Stomach (tissue), 9 donors: ENCODE measurements around the gene GABRR3. TPM values are rescaled to one million over a fixed set of nuclear protein-coding genes. Genes with fewer than 3 reads are reported as not detected.

Experiments used
- DNase-seq, 2 donors: peaks; one replicate each; pipeline versions ENCODE4 v3.0.0 to v3.0.0-alpha.2; 2013 to 2019
- H3K27ac ChIP-seq, 5 donors: fragments of 200-600 bp in 4 of 5; sonication (generic) in 4 of 5; one replicate each; pipeline ENCODE4 v1.5.1; 2013 to 2019; ENCODE audit warnings: mild to moderate bottlenecking in 1 of 5, moderate library complexity in 1 of 5
- H3K27me3 ChIP-seq, 3 donors: fragments of 200-600 bp; sonication (generic); one replicate each; pipeline ENCODE4 v1.5.1; 2017 to 2019; ENCODE audit warnings: mixed run types in 1 of 3
- H3K36me3 ChIP-seq, 4 donors: fragments of 200-600 bp; sonication (generic); 1 replicate in 3 of 4; 2 replicates in 1 of 4; pipeline ENCODE4 v1.5.1; 2016 to 2019
- H3K4me1 ChIP-seq, 4 donors: fragments of 200-600 bp; sonication (generic); one replicate each; pipeline ENCODE4 v1.5.1; 2016 to 2019
- H3K4me3 ChIP-seq, 4 donors: fragments of 200-600 bp; sonication (generic) in 3 of 4; one replicate each; pipeline ENCODE4 v1.5.1; 2016 to 2019; ENCODE audit warnings: mild to moderate bottlenecking in 1 of 4
- H3K9me3 ChIP-seq, 4 donors: fragments of 200-600 bp; sonication (generic); one replicate each; pipeline ENCODE4 v1.5.1; 2016 to 2019
- EP300 ChIP-seq: sonication (generic); formaldehyde crosslinking; IDR thresholded peaks from one replicate; pipeline ENCODE4 v1.6.1; 2017; ENCODE audit warnings: antibody characterized with exemption
- POLR2A ChIP-seq, 4 donors: fragments of 450-650 bp; IDR thresholded peaks; one replicate each; pipeline ENCODE4 v1.6.1; 2016; ENCODE audit warnings: antibody characterized with exemption in 4 of 4, control low read depth in 2 of 4, mild to moderate bottlenecking in 1 of 4, moderate library complexity in 1 of 4
- POLR2AphosphoS5 ChIP-seq, 3 donors: sonication (generic); formaldehyde crosslinking; IDR thresholded peaks; one replicate each; pipeline ENCODE4 v1.6.1; 2016; ENCODE audit warnings: antibody characterized with exemption in 3 of 3
- WGBS, 5 donors: extraction: QIAGEN DNeasy Blood & Tissue Kit in 3 of 5; methylation state at CpG; one replicate each; pipeline versions ENCODE4 v1.1.5 to v1.1.7; 2013 to 2018; 5-methylcytosine and 5-hydroxymethylcytosine counted together
- intact Hi-C: fragments of 100-400 bp; cut with DNase I; formaldehyde crosslinking; loops from one replicate; pipeline ENCODE4 v1.15.1; 2023; ENCODE audit warnings: low total_unique reads
- polyA plus RNA-seq, 3 donors: library from polyadenylated mRNA; stranded (reverse); fragments of 200-250 nt; gene quantifications; one replicate each; pipeline ENCODE4 v1.2.3, GENCODE V29; 2013
- total RNA-seq, 5 donors: library from RNA; depleted of rRNA; stranded (reverse); fragments of >200 nt; gene quantifications; one replicate each; pipeline versions ENCODE4 v1.1.0 to v1.2.3, GENCODE V29; 2014 to 2016
- TF ChIP-seq, protein P1 (sequence below), 7 experiments: fragments of 450-650 bp in 4 of 7; fragments of 200-600 bp in 3 of 7; sonication (generic) in 3 of 7; IDR thresholded peaks; one replicate each; pipeline ENCODE4 v1.5.1; 2016 to 2019; ENCODE audit warnings: antibody characterized with exemption in 7 of 7, control low read depth in 2 of 7, mild to moderate bottlenecking in 1 of 7
- donor health status: healthy with polysubstance abuse.
- donor health status: Bipolar disorder and iron deficiency.
- donor health status: healthy.

The GABRR3 gene
- total and polyA plus RNA-seq, 8 donors, result not detected

- no peaks in the 10 kb centered on the region for H3K9me3 ChIP-seq
- H3K27ac ChIP-seq, result no peak overlapping the region
- H3K4me1 ChIP-seq, result no peaks in the 10 kb centered on the region
- no peak overlapping the region for H3K4me3 ChIP-seq
- WGBS, 5 donors, result 53 to 61% (median 57%) methylated on average over 2 of the region's 2 CpGs
- intact Hi-C loops, result no loop called here
- no peak for TF ChIP-seq POLR2A (IDR thresholded peaks at IDR 0.05)
- no peak for TF ChIP-seq POLR2AphosphoS5 (IDR thresholded peaks at IDR 0.05)
- TF ChIP-seq EP300, result no peak
- TF ChIP-seq, protein P1, sequence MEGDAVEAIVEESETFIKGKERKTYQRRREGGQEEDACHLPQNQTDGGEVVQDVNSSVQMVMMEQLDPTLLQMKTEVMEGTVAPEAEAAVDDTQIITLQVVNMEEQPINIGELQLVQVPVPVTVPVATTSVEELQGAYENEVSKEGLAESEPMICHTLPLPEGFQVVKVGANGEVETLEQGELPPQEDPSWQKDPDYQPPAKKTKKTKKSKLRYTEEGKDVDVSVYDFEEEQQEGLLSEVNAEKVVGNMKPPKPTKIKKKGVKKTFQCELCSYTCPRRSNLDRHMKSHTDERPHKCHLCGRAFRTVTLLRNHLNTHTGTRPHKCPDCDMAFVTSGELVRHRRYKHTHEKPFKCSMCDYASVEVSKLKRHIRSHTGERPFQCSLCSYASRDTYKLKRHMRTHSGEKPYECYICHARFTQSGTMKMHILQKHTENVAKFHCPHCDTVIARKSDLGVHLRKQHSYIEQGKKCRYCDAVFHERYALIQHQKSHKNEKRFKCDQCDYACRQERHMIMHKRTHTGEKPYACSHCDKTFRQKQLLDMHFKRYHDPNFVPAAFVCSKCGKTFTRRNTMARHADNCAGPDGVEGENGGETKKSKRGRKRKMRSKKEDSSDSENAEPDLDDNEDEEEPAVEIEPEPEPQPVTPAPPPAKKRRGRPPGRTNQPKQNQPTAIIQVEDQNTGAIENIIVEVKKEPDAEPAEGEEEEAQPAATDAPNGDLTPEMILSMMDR (IDR thresholded peaks at IDR 0.05), result no peak
- H3K36me3 ChIP-seq, result no peaks in the 10 kb centered on the region
- no peaks in the 10 kb centered on the region for H3K27me3 ChIP-seq
- no peak for DNase-seq
Measured at GRCh38 chr3:98003306-98003969, 31.7 kb downstream of the GABRR3 start.

GRCh38 chr3:98002717-98003116 lies 32.4 kb downstream of the GABRR3 start:
- intact Hi-C loops, result no loop called here
- no peak overlapping the region for H3K27ac ChIP-seq
- H3K4me3 ChIP-seq, result no peak overlapping the region
- no peaks in the 10 kb centered on the region for H3K4me1 ChIP-seq
- TF ChIP-seq, protein P1 (IDR thresholded peaks at IDR 0.05), result no peak
- TF ChIP-seq EP300, result no peak
- TF ChIP-seq POLR2AphosphoS5 (IDR thresholded peaks at IDR 0.05), result no peak
- no peak for TF ChIP-seq POLR2A (IDR thresholded peaks at IDR 0.05)
- H3K9me3 ChIP-seq, result no peaks in the 10 kb centered on the region
- 90 to 97% (median 92%) methylated on average over 1 of the region's 1 CpG for WGBS, 5 donors
- DNase-seq, result no peak
- no peaks in the 10 kb centered on the region for H3K36me3 ChIP-seq
- no peaks in the 10 kb centered on the region for H3K27me3 ChIP-seq

- no peaks in the 10 kb centered on the region for H3K9me3 ChIP-seq
- H3K4me1 ChIP-seq, result no peaks in the 10 kb centered on the region
- no peak overlapping the region for H3K4me3 ChIP-seq
- no peaks in the 10 kb centered on the region for H3K27me3 ChIP-seq
- H3K36me3 ChIP-seq, result no peaks in the 10 kb centered on the region
- intact Hi-C loops, result no loop called here
- H3K27ac ChIP-seq, result no peak overlapping the region
- WGBS, 5 donors, result 21 to 39% (median 33%) methylated on average over 1 of the region's 1 CpG
- TF ChIP-seq POLR2AphosphoS5 (IDR thresholded peaks at IDR 0.05) (no peak), POLR2A (IDR thresholded peaks at IDR 0.05) (no peak), EP300 (no peak)
- DNase-seq, result no peak
Measured at GRCh38 chr3:97999994-98000393, 35.1 kb downstream of the GABRR3 start.

DNA sequence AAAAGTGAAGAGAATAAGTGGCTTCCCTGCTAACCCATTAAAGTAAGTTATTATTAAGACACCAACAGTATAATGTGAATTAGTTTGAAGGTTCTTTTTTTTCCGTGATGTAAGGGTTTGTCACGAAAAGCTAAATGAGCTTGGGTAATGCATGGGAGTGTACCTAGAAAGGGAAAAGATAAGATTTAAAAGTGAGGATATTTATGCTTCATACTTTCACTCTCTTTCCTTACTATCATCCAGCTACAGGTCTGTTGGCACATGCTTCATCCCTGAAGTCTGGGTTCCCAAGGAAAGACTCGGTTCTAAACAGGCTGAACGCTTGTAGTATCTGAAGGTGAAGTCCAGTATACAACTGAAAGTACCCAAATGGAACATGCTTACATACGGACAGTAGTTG lies 36.0 kb downstream of the GABRR3 start:
- no peak for DNase-seq
- WGBS, 5 donors, result 88 to 96% (median 90%) methylated on average over 5 of the region's 5 CpGs
- intact Hi-C loops, result no loop called here
- TF ChIP-seq POLR2AphosphoS5 (IDR thresholded peaks at IDR 0.05) (no peak), POLR2A (IDR thresholded peaks at IDR 0.05) (no peak), EP300 (no peak)
- TF ChIP-seq, protein P1 (IDR thresholded peaks at IDR 0.05), result no peak
- Histone ChIP-seq H3K4me3 (no peak overlapping the region), H3K27ac (no peak overlapping the region), H3K36me3 (no peaks in the 10 kb centered on the region), H3K9me3 (no peaks in the 10 kb centered on the region), H3K4me1 (peaks cover 0 to 6% (median 0%) of the 10 kb centered on the region in 4 donors), H3K27me3 (no peaks in the 10 kb centered on the region)

DNA sequence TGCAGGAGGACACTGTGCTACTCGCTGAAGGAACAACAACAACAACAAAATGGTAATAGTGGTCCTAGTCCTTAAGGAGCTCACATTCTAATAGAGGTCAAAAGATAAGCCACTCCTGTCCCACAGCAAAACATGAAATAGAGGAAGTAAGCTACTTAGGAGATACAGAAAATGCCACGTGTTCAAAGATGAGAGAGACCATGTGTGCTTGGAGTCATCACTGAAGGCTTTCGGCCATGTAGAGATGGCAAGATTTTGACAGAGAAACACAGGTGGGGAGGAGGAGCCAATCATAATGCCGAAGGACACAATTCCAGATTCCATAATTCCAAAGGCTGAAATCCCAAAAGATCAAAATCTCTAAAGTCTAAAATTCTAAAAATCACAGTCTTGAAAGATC lies 38.1 kb downstream of the GABRR3 start:
- Histone ChIP-seq H3K27me3 (no peaks in the 10 kb centered on the region), H3K27ac (no peak overlapping the region), H3K4me1 (peaks cover 0 to 6% (median 0%) of the 10 kb centered on the region in 4 donors), H3K4me3 (no peak overlapping the region), H3K9me3 (no peaks in the 10 kb centered on the region), H3K36me3 (no peaks in the 10 kb centered on the region)
- 85 to 93% (median 88%) methylated on average over 4 of the region's 4 CpGs for WGBS, 5 donors
- TF ChIP-seq, protein P1 (IDR thresholded peaks at IDR 0.05), result no peak
- TF ChIP-seq POLR2A (IDR thresholded peaks at IDR 0.05) (no peak), EP300 (no peak), POLR2AphosphoS5 (IDR thresholded peaks at IDR 0.05) (no peak)
- intact Hi-C loops, result no loop called here
- DNase-seq, result no peak
